HepG2 (cell line): ENCODE data around the gene IFI35. TPM values are rescaled to one million over a fixed set of nuclear protein-coding genes. Genes with fewer than 3 reads are reported as not detected.

Experiments
- ARHGAP35 ChIP-seq: sonication (generic); formaldehyde crosslinking; IDR thresholded peaks from 2 replicates; pipeline ENCODE4 v1.9.0; 2022; ENCODE audit warnings: mild to moderate bottlenecking, inconsistent platforms, moderate library complexity, missing genetic modification reagents, borderline replicate concordance
- ARNT2 ChIP-seq: sonication (generic); formaldehyde crosslinking; IDR thresholded peaks from 2 replicates; pipeline ENCODE4 v1.8.0; 2022; ENCODE audit warnings: mild to moderate bottlenecking, low read depth, missing genetic modification reagents, moderate library complexity
- ATF1 ChIP-seq: IDR thresholded peaks from 2 replicates; pipeline ENCODE4 v1.6.1; 2016; ENCODE audit warnings: mild to moderate bottlenecking, control low read depth
- BRCA1 ChIP-seq: sonication (generic); formaldehyde crosslinking; IDR thresholded peaks from 2 replicates; pipeline ENCODE4 v1.4.0; 2020; ENCODE audit warnings: missing genetic modification reagents
- CHD2 ChIP-seq: IDR thresholded peaks from 2 replicates; pipeline ENCODE4 v1.6.1; 2011; ENCODE audit warnings: low read depth, low read length, improper control_type of control experiment
- E2F5 ChIP-seq: sonication (generic); formaldehyde crosslinking; conservative IDR thresholded peaks from 2 replicates; pipeline ENCODE4 v1.4.0; 2020; ENCODE audit warnings: missing genetic modification reagents
- GABPA ChIP-seq, 2 experiments: IDR thresholded peaks; 2 replicates each; pipeline ENCODE4 v1.6.1; 2011 to 2016; ENCODE audit warnings: low read depth in 2 of 2, low read length in 1 of 2, missing biosample characterization in 1 of 2, missing genetic modification characterization in 1 of 2
- SAP130 ChIP-seq: IDR thresholded peaks from 2 replicates; pipeline ENCODE4 v1.6.1; 2016; ENCODE audit warnings: low read depth
- THAP8 ChIP-seq: sonication (generic); formaldehyde crosslinking; IDR thresholded peaks from 2 replicates; pipeline ENCODE4 v1.5.1; 2020; ENCODE audit warnings: missing genetic modification reagents, mild to moderate bottlenecking, borderline replicate concordance
- ZFP41 ChIP-seq: sonication (generic); formaldehyde crosslinking; IDR thresholded peaks from 2 replicates; pipeline ENCODE4 v1.4.0; 2020; ENCODE audit warnings: mild to moderate bottlenecking, missing genetic modification reagents, borderline replicate concordance
- ZNF430 ChIP-seq: sonication (generic); formaldehyde crosslinking; IDR thresholded peaks from 2 replicates; pipeline ENCODE4 v1.9.0; 2021; ENCODE audit warnings: mild to moderate bottlenecking, missing genetic modification reagents
- ZNF432 ChIP-seq: sonication (generic); formaldehyde crosslinking; IDR thresholded peaks from 2 replicates; pipeline ENCODE4 v1.5.0; 2020; ENCODE audit warnings: missing genetic modification reagents, mild to moderate bottlenecking, borderline replicate concordance
- ZNF569 ChIP-seq: sonication (generic); formaldehyde crosslinking; IDR thresholded peaks from 2 replicates; pipeline ENCODE4 v1.5.0; 2020; ENCODE audit warnings: mild to moderate bottlenecking, missing genetic modification reagents, moderate library complexity, borderline replicate concordance
- ZNF850 ChIP-seq: sonication (generic); formaldehyde crosslinking; conservative IDR thresholded peaks from 2 replicates; pipeline ENCODE4 v1.9.0; 2021; ENCODE audit warnings: mild to moderate bottlenecking, missing genetic modification reagents
- polyA plus RNA-seq, 8 experiments: library from polyadenylated mRNA; depleted of rRNA in 3 of 8; stranded (reverse) in 7 of 8; unstranded in 1 of 8; fragments of >200 nt; fragmentation: Illumina TruSeq in 4 of 8; extraction: Trizol in 4 of 8; gene quantifications; 2 replicates each; pipeline versions ENCODE4 v1.2.1 to v1.2.3, GENCODE V29; 2011 to 2016; ENCODE audit warnings: low read depth in 4 of 8, missing spikeins in 1 of 8, mixed read lengths in 1 of 8; ENCODE audit not compliant: insufficient read depth in 1 of 8
- total RNA-seq, 5 experiments: library from RNA; depleted of rRNA; stranded (reverse); fragments of >200 nt; fragmentation: Illumina TruSeq; extraction: Trizol; gene quantifications; 2 replicates each; pipeline ENCODE4 v1.2.3, GENCODE V29; 2016; ENCODE audit warnings: low read depth in 1 of 5
- TF ChIP-seq, protein P1 (sequence below): sonication (generic); formaldehyde crosslinking; IDR thresholded peaks from 2 replicates; pipeline ENCODE4 v1.9.0; 2021; ENCODE audit warnings: missing genetic modification reagents, borderline replicate concordance
- TF ChIP-seq, protein P2 (sequence below): sonication (generic); formaldehyde crosslinking; IDR thresholded peaks from 2 replicates; pipeline ENCODE4 v1.8.0; 2022; ENCODE audit warnings: missing genetic modification reagents, mild to moderate bottlenecking, borderline replicate concordance
- TF ChIP-seq, protein P3 (sequence below): sonication (generic); formaldehyde crosslinking; IDR thresholded peaks from 2 replicates; pipeline ENCODE4 v1.4.0; 2020; ENCODE audit warnings: missing genetic modification reagents, borderline replicate concordance

IFI35 gene
- total and polyA plus RNA-seq, 2 of the 13 experiments (the other 11 are each of a cell fraction or from before 2014, with no cell fraction given) = 28.9 to 38.1 TPM

DNA sequence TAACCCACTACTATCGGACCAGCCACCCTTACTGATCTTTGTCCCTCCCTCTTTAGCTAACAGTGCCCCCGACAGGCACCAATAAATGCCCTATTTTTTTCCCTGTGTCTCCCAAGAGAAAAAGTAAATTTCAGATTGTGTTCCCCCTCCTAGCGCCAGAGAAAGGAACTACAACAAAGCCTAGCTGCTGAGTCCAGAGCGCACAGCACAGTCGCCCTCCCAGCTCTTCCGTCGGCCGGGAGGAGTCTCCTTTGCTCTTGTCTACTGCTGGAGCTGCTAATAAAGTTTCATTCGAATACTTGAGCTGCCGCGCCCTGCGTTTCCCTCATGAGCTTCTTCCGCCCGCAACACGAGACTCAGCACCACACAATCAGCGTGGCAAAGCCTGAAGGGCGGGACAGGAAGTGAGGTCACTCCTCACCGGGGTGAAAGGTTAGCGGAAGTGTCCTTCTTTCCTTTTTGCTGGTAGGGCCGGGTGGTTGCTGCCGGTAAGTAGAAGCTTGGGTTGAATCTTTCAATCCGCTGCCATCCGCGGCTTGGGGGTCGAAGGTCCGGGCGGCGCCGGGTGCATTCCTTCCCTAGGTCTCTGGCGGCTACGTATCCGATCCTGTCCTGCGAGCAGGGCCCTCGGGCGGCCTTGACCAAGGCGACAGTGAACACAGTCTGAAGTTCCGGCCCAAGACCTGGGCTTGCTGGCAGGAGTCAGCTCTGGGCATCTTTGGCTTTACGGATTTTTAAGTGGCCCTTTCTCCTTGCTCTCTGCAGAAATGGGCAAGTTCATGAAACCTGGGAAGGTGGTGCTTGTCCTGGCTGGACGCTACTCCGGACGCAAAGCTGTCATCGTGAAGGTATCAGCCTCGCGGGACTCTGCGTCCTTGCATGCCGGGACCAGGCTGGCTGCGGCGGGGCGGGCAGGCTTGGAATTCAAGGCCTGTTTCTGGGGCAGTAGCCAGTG, 8.3 kb upstream of the IFI35 start, which contains the start of gene RPL27 (continued):
- peak; percentile 96; the same call in 1 of the 2 replicates for TF ChIP-seq BRCA1 (CRISPR knock-in tag)
- peak; percentile 88 for TF ChIP-seq CHD2
- TF ChIP-seq, protein P1, sequence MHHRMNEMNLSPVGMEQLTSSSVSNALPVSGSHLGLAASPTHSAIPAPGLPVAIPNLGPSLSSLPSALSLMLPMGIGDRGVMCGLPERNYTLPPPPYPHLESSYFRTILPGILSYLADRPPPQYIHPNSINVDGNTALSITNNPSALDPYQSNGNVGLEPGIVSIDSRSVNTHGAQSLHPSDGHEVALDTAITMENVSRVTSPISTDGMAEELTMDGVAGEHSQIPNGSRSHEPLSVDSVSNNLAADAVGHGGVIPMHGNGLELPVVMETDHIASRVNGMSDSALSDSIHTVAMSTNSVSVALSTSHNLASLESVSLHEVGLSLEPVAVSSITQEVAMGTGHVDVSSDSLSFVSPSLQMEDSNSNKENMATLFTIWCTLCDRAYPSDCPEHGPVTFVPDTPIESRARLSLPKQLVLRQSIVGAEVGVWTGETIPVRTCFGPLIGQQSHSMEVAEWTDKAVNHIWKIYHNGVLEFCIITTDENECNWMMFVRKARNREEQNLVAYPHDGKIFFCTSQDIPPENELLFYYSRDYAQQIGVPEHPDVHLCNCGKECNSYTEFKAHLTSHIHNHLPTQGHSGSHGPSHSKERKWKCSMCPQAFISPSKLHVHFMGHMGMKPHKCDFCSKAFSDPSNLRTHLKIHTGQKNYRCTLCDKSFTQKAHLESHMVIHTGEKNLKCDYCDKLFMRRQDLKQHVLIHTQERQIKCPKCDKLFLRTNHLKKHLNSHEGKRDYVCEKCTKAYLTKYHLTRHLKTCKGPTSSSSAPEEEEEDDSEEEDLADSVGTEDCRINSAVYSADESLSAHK (CRISPR knock-in tag) = peak; percentile 73; the same call in 1 of the 2 replicates
- TF ChIP-seq ZNF432 (CRISPR knock-in tag) = no peak
- TF ChIP-seq, protein P2, sequence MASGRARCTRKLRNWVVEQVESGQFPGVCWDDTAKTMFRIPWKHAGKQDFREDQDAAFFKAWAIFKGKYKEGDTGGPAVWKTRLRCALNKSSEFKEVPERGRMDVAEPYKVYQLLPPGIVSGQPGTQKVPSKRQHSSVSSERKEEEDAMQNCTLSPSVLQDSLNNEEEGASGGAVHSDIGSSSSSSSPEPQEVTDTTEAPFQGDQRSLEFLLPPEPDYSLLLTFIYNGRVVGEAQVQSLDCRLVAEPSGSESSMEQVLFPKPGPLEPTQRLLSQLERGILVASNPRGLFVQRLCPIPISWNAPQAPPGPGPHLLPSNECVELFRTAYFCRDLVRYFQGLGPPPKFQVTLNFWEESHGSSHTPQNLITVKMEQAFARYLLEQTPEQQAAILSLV (CRISPR knock-in tag) = peak; percentile 94
- TF ChIP-seq SAP130 = peak; percentile 100
- TF ChIP-seq ZNF430 = peak; percentile 99
- peak; percentile 78; the same call in 1 of the 2 replicates for TF ChIP-seq ARHGAP35 (CRISPR knock-in tag)
- TF ChIP-seq E2F5 (CRISPR knock-in tag) = peak; percentile 75; the same call in 1 of the 2 replicates
- TF ChIP-seq GABPA (IDR thresholded peaks at IDR 0.05; ENCODE audit: low read depth, low read length) = peak; percentile 87
- peak; percentile 99 for TF ChIP-seq GABPA (CRISPR knock-in tag; IDR thresholded peaks at IDR 0.05; ENCODE audit: low read depth)
- no peak for TF ChIP-seq ZNF850 (CRISPR knock-in tag)
- TF ChIP-seq ZNF569 (CRISPR knock-in tag) = no peak; the same call in 1 of the 2 replicates
- TF ChIP-seq, protein P3, sequence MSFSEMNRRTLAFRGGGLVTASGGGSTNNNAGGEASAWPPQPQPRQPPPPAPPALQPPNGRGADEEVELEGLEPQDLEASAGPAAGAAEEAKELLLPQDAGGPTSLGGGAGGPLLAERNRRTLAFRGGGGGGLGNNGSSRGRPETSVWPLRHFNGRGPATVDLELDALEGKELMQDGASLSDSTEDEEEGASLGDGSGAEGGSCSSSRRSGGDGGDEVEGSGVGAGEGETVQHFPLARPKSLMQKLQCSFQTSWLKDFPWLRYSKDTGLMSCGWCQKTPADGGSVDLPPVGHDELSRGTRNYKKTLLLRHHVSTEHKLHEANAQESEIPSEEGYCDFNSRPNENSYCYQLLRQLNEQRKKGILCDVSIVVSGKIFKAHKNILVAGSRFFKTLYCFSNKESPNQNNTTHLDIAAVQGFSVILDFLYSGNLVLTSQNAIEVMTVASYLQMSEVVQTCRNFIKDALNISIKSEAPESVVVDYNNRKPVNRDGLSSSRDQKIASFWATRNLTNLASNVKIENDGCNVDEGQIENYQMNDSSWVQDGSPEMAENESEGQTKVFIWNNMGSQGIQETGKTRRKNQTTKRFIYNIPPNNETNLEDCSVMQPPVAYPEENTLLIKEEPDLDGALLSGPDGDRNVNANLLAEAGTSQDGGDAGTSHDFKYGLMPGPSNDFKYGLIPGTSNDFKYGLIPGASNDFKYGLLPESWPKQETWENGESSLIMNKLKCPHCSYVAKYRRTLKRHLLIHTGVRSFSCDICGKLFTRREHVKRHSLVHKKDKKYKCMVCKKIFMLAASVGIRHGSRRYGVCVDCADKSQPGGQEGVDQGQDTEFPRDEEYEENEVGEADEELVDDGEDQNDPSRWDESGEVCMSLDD (CRISPR knock-in tag) = no peak; the same call in 1 of the 2 replicates
- 0 out of 2 replicates have a peak, but pooled peaks have one; percentile 58 for TF ChIP-seq ZFP41 (CRISPR knock-in tag)
- TF ChIP-seq ATF1 (CRISPR knock-in tag) = peak; percentile 98
- TF ChIP-seq THAP8 (CRISPR knock-in tag) = peak; percentile 78; the same call in 1 of the 2 replicates
- TF ChIP-seq ARNT2 (CRISPR knock-in tag) = peak; percentile 94; the same call in 1 of the 2 replicates
